H1 (cell line): Measurements from ENCODE around the gene HSPA2. TPM values are rescaled to one million over a fixed set of nuclear protein-coding genes. Genes with fewer than 3 reads are reported as not detected.

Experiments used
- CTCF ChIA-PET: fragments of 300-600 bp; sonication (Branson Sonifier 250); formaldehyde crosslinking; loops from one replicate; lab custom pipeline; 2021; ENCODE audit not compliant: partially characterized antibody; lab: Charles Lee
- POLR2A ChIA-PET: fragments of 300-600 bp; sonication (Branson Sonifier 250); formaldehyde crosslinking; loops from one replicate; lab custom pipeline; 2021; ENCODE audit warnings: inconsistent platforms; ENCODE audit not compliant: partially characterized antibody; lab: Charles Lee
- DNase-seq, 2 experiments: peaks; one replicate each; pipeline versions ENCODE4 v3.0.0 to v3.0.0-alpha.2; 2010 to 2022; ENCODE audit warnings: low spot score in 2 of 2, low read depth in 1 of 2, mixed read lengths in 1 of 2
- FAIRE-seq: peaks from 2 replicates; lab custom pipeline; 2011; peaks lifted over from hg19 to GRCh38; lab: Jason Lieb, UNC
- H2AFZ ChIP-seq: 2 replicates; pipeline ENCODE4 v1.8.1; 2012; ENCODE audit warnings: low read length, inconsistent platforms
- H2AK5ac ChIP-seq: 2 replicates; pipeline ENCODE4 v1.6.1; 2013; ENCODE audit warnings: low read depth, low read length
- H2BK120ac ChIP-seq: replicated peaks from 2 replicates; pipeline ENCODE3; 2013; ENCODE audit warnings: low read depth, low read length, inconsistent platforms
- H2BK12ac ChIP-seq: 2 replicates; pipeline ENCODE4 v1.6.1; 2013; ENCODE audit warnings: low read depth, low read length
- H2BK15ac ChIP-seq: 2 replicates; pipeline ENCODE4 v1.6.1; 2013; ENCODE audit warnings: low read length
- H2BK20ac ChIP-seq: 2 replicates; pipeline ENCODE4 v1.6.1; 2013; ENCODE audit warnings: low read length
- H2BK5ac ChIP-seq: 2 replicates; pipeline ENCODE4 v1.6.1; 2013; ENCODE audit warnings: low read depth, low read length
- H3K14ac ChIP-seq: 2 replicates; pipeline ENCODE4 v1.6.1; 2013; ENCODE audit warnings: inconsistent platforms; ENCODE audit not compliant: insufficient read length
- H3K18ac ChIP-seq: 2 replicates; pipeline ENCODE4 v1.6.1; 2013; ENCODE audit warnings: low read length; ENCODE audit errors: extremely low read depth
- H3K23ac ChIP-seq: 2 replicates; pipeline ENCODE4 v1.6.1; 2013; ENCODE audit warnings: inconsistent platforms; ENCODE audit not compliant: insufficient read length
- H3K23me2 ChIP-seq: 2 replicates; pipeline ENCODE4 v1.6.1; 2013; ENCODE audit warnings: low read depth, low read length
- H3K27ac ChIP-seq: 2 replicates; pipeline ENCODE4 v1.6.1; 2011; ENCODE audit warnings: low read depth, low read length, inconsistent platforms
- H3K27me3 ChIP-seq, 4 experiments: replicated peaks in 1 of 4; 1 replicate in 1 of 4; 2 replicates in 3 of 4; pipeline versions ENCODE4 v1.6.1 to v1.8.1; 2011 to 2013; ENCODE audit warnings: low read length in 3 of 4, mild to moderate bottlenecking in 3 of 4, inconsistent platforms in 2 of 4, mixed read lengths in 2 of 4, moderate library complexity in 1 of 4; ENCODE audit not compliant: control insufficient read depth in 3 of 4, insufficient read depth in 3 of 4; ENCODE audit errors: extremely low read depth in 1 of 4
- H3K36me3 ChIP-seq, 4 experiments: 2 replicates each; pipeline versions ENCODE4 v1.6.1 to v1.8.1; 2011 to 2013; ENCODE audit warnings: mild to moderate bottlenecking in 4 of 4, low read length in 3 of 4, moderate library complexity in 2 of 4, control low read depth in 1 of 4, inconsistent platforms in 1 of 4; ENCODE audit not compliant: insufficient read depth in 4 of 4, control insufficient read depth in 2 of 4
- H3K4ac ChIP-seq: replicated peaks from 2 replicates; pipeline ENCODE3; 2013; ENCODE audit warnings: low read length, low read depth, mixed read lengths, inconsistent platforms; ENCODE audit not compliant: insufficient read length
- H3K4me1 ChIP-seq, 4 experiments: replicated peaks in 1 of 4; 1 replicate in 1 of 4; 2 replicates in 3 of 4; pipeline versions ENCODE4 v1.6.1 to v1.8.1; 2011 to 2013; ENCODE audit warnings: low read length in 3 of 4, inconsistent platforms in 2 of 4, mixed read lengths in 1 of 4; ENCODE audit not compliant: insufficient read depth in 4 of 4, control insufficient read depth in 3 of 4
- H3K4me2 ChIP-seq, 2 experiments: 2 replicates each; pipeline versions ENCODE4 v1.6.1 to v1.8.1; 2011 to 2013; ENCODE audit warnings: low read depth in 2 of 2, low read length in 2 of 2, control low read depth in 1 of 2, inconsistent platforms in 1 of 2, mild to moderate bottlenecking in 1 of 2; ENCODE audit not compliant: insufficient read depth in 1 of 2
- H3K4me3 ChIP-seq, 4 experiments: fragments of 200-600, 300-600 bp in 1 of 4; sonication (generic), shearing (Covaris generic), sonication (Bioruptor Twin) in 1 of 4; 2 replicates each; pipeline versions ENCODE4 v1.5.1 to v1.8.1; 2011 to 2016; ENCODE audit warnings: low read length in 4 of 4, low read depth in 3 of 4, control low read depth in 2 of 4, inconsistent platforms in 2 of 4, mild to moderate bottlenecking in 2 of 4, mixed read lengths in 1 of 4, moderate library complexity in 1 of 4; ENCODE audit not compliant: insufficient read depth in 2 of 4; ENCODE audit errors: extremely low read depth in 1 of 4
- H3K56ac ChIP-seq: replicated peaks from 2 replicates; pipeline ENCODE3; 2013; ENCODE audit warnings: low read depth, mild to moderate bottlenecking, mixed read lengths, low read length, inconsistent platforms; ENCODE audit not compliant: insufficient read length
- H3K79me1 ChIP-seq: 2 replicates; pipeline ENCODE4 v1.6.1; 2013; ENCODE audit warnings: low read depth, low read length, control low read depth
- H3K79me2 ChIP-seq, 2 experiments: 2 replicates each; pipeline versions ENCODE4 v1.6.1 to v1.8.1; 2012 to 2013; ENCODE audit warnings: low read length in 2 of 2, mild to moderate bottlenecking in 2 of 2, inconsistent platforms in 1 of 2; ENCODE audit not compliant: insufficient read depth in 2 of 2, control insufficient read depth in 1 of 2
- H3K9ac ChIP-seq, 4 experiments: replicated peaks in 1 of 4; 1 replicate in 1 of 4; 2 replicates in 3 of 4; pipeline versions ENCODE4 v1.6.1 to v1.8.1; 2011 to 2013; ENCODE audit warnings: low read depth in 3 of 4, low read length in 3 of 4, control low read depth in 2 of 4, mild to moderate bottlenecking in 2 of 4, moderate library complexity in 2 of 4, inconsistent platforms in 1 of 4; ENCODE audit errors: extremely low read depth in 1 of 4
- H3K9me3 ChIP-seq, 2 experiments: 2 replicates each; pipeline versions ENCODE4 v1.6.1 to v1.8.1; 2012 to 2013; ENCODE audit warnings: mild to moderate bottlenecking in 2 of 2, moderate library complexity in 2 of 2, control low read depth in 1 of 2, inconsistent platforms in 1 of 2, low read depth in 1 of 2, low read length in 1 of 2, mixed read lengths in 1 of 2; ENCODE audit not compliant: insufficient read depth in 2 of 2
- H4K20me1 ChIP-seq, 2 experiments: replicated peaks in 1 of 2; 2 replicates each; pipeline versions ENCODE3 to v1.8.1; 2011 to 2013; ENCODE audit warnings: inconsistent platforms in 2 of 2, low read length in 2 of 2, mild to moderate bottlenecking in 1 of 2; ENCODE audit not compliant: insufficient read depth in 2 of 2, control insufficient read depth in 1 of 2
- H4K5ac ChIP-seq: 2 replicates; pipeline ENCODE4 v1.6.1; 2013; ENCODE audit warnings: low read length, low read depth, mixed read lengths, inconsistent platforms; ENCODE audit not compliant: insufficient read length
- H4K8ac ChIP-seq: 2 replicates; pipeline ENCODE4 v1.8.0; 2013; ENCODE audit warnings: mild to moderate bottlenecking, moderate library complexity, low read length, inconsistent platforms; ENCODE audit not compliant: insufficient read depth; ENCODE audit errors: extremely low read depth
- H4K91ac ChIP-seq: replicated peaks from 2 replicates; pipeline ENCODE3; 2013; ENCODE audit warnings: low read length, mixed read lengths, inconsistent platforms; ENCODE audit not compliant: insufficient read length
- CEBPB ChIP-seq: IDR thresholded peaks from 2 replicates; pipeline ENCODE4 v1.6.1; 2012; ENCODE audit warnings: low read depth, low read length
- CHD2 ChIP-seq: IDR thresholded peaks from 2 replicates; pipeline ENCODE4 v1.6.1; 2012; ENCODE audit warnings: low read length, improper control_type of control experiment
- SP2 ChIP-seq: IDR thresholded peaks from 2 replicates; pipeline ENCODE4 v1.6.1; 2012; ENCODE audit warnings: mild to moderate bottlenecking, low read length, inconsistent platforms
- TEAD4 ChIP-seq: IDR thresholded peaks from 2 replicates; pipeline ENCODE4 v1.6.1; 2012; ENCODE audit warnings: low read depth, low read length, inconsistent platforms, mixed read lengths
- polyA plus RNA-seq, 7 experiments: library from polyadenylated mRNA; depleted of rRNA in 3 of 7; stranded (reverse) in 5 of 7; unstranded in 2 of 7; fragments of >200 nt in 5 of 7; fragments of 200-250 nt in 2 of 7; gene quantifications; 1 replicate in 5 of 7; 2 replicates in 1 of 7; 4 replicates in 1 of 7; pipeline versions ENCODE4 v1.2.1 to v1.2.3, GENCODE V29; 2011 to 2013; ENCODE audit warnings: missing spikeins in 2 of 7, mixed read lengths in 2 of 7
- total RNA-seq: library from RNA; stranded (reverse); fragmentation: NEBNext Ultra II Directional; extraction: Animal tissue kit (Norgen Biotek cat#: 25700); gene quantifications from 2 replicates; pipeline ENCODE4 v1.2.1, GENCODE V29; 2021
- TF ChIP-seq, protein P1 (sequence below): IDR thresholded peaks from 2 replicates; pipeline ENCODE4 v1.6.1; 2011; ENCODE audit warnings: low read length, improper control_type of control experiment

The HSPA2 gene
- total and polyA plus RNA-seq, 2 of the 8 experiments (the other 6 are each of a cell fraction or from before 2014, with no cell fraction given): 30.5 to 82.9 TPM

DNA sequence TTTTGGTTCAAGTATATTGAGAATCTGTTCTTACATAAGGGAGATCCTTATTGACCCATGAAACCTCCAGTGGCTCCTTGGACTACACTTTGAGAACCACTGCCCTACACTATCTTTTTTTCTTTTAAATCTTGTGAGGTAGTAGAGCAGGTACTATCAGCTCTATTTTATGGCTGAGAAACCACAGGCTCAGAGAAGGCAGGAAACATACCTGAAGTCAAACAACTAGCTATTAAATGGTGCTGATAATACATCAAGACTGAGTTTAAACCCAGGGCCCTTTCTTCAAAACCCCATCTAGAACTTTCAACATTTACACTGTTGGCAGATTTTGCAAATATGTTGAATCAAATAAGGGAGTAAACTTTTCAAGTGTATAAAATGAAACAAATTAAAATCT, 43.8 kb upstream of the HSPA2 start:
- no peak overlapping the region for H3K14ac ChIP-seq
- H3K56ac ChIP-seq: no peak overlapping the region
- no peak for DNase-seq
- no peak overlapping the region for H2BK20ac ChIP-seq
- no peaks in the 10 kb centered on the region for H3K23me2 ChIP-seq
- H4K20me1 ChIP-seq: no peaks in the 10 kb centered on the region
- H2AFZ ChIP-seq: no peak overlapping the region
- no peak overlapping the region for H2BK12ac ChIP-seq
- H3K27me3 ChIP-seq: no peaks in the 10 kb centered on the region
- H3K36me3 ChIP-seq: peaks cover 0 to 3% (median 0%) of the 10 kb centered on the region in 4 experiments; a peak in 3 of 8 replicates
- no peak overlapping the region for H3K23ac ChIP-seq
- ChIA-PET CTCF (interaction anchor here (0.5 to 1.5 kb wide), 5 partner anchors 10 to 69 kb away, joined by 3 to 7 read pairs (median 3); no protein-coding TSS in a partner anchor), POLR2A (interaction anchor here (1.2 to 2.3 kb wide), 4 partner anchors 8 to 44 kb away, joined by 3 to 17 read pairs (median 4); partner anchors contain the start of genes HSPA2 and ZBTB1)
- no peak overlapping the region for H3K9ac ChIP-seq
- FAIRE-seq: no peak
- no peak overlapping the region for H2BK120ac ChIP-seq
- H2AK5ac ChIP-seq: no peak overlapping the region
- no peak overlapping the region for H4K5ac ChIP-seq
- H3K9me3 ChIP-seq: no peaks in the 10 kb centered on the region
- peaks cover 0 to 26% of the 10 kb centered on the region in 2 experiments; a peak in 2 of 4 replicates for H3K79me2 ChIP-seq
- H3K4me2 ChIP-seq: no peak overlapping the region
- no peaks in the 10 kb centered on the region; the same call in none of the 2 replicates for H3K79me1 ChIP-seq
- H4K91ac ChIP-seq: no peak overlapping the region
- H3K4me3 ChIP-seq: no peak overlapping the region
- no peak overlapping the region for H3K4ac ChIP-seq
- no peak overlapping the region for H2BK15ac ChIP-seq
- no peak overlapping the region for H3K27ac ChIP-seq
- no peak overlapping the region for H3K18ac ChIP-seq
- TF ChIP-seq CHD2 (no peak), SP2 (no peak), TEAD4 (no peak), CEBPB (no peak)
- TF ChIP-seq, protein P1, sequence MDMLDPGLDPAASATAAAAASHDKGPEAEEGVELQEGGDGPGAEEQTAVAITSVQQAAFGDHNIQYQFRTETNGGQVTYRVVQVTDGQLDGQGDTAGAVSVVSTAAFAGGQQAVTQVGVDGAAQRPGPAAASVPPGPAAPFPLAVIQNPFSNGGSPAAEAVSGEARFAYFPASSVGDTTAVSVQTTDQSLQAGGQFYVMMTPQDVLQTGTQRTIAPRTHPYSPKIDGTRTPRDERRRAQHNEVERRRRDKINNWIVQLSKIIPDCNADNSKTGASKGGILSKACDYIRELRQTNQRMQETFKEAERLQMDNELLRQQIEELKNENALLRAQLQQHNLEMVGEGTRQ: no peak
- no peak overlapping the region for H2BK5ac ChIP-seq
- no peak overlapping the region for H4K8ac ChIP-seq
- peaks cover 0 to 3% (median 1%) of the 10 kb centered on the region in 4 experiments; a peak in 4 of 7 replicates for H3K4me1 ChIP-seq
